ENCODE results near the gene POTEJ. TPM values are rescaled to one million over a fixed set of nuclear protein-coding genes. Genes with fewer than 3 reads are reported as not detected.
A peak's percentile ranks its signal among the peaks of the same experiment; 100 is the strongest.
"Not testable (repeated sequence)": the region's sequence is repeated elsewhere in the genome, so short reads cannot be mapped to it uniquely, and the experiment has no call there.

Gene POTEJ
- total RNA-seq, 2 donors from 2014 or later, result 0.17 TPM; not detected in 1

- H3K36me3 ChIP-seq; DNase-seq; H3K4me1 ChIP-seq; H3K4me3 ChIP-seq; H3K9ac ChIP-seq (ENCODE audit: low read depth in 2 of 2, low read length in 2 of 2); H3K9me3 ChIP-seq; H3K27me3 ChIP-seq; H3K27ac ChIP-seq; intact Hi-C loops (cut with DNase I): not testable (repeated sequence)
Measured at GRCh38 chr2:130628784-130629475, 17.7 kb downstream of the POTEJ start.

GRCh38 chr2:130638973-130639372 lies 27.7 kb downstream of the POTEJ start:
- H3K9me3 ChIP-seq; DNase-seq; H3K9ac ChIP-seq (ENCODE audit: low read depth in 2 of 2, low read length in 2 of 2); H3K27me3 ChIP-seq; intact Hi-C loops (cut with DNase I); H3K4me3 ChIP-seq; H3K36me3 ChIP-seq; H3K27ac ChIP-seq; H3K4me1 ChIP-seq: not testable (repeated sequence)

- H3K27ac ChIP-seq; H3K4me1 ChIP-seq; H3K9ac ChIP-seq (ENCODE audit: low read depth in 2 of 2, low read length in 2 of 2); H3K4me3 ChIP-seq; H3K9me3 ChIP-seq; H3K27me3 ChIP-seq; H3K36me3 ChIP-seq; DNase-seq; intact Hi-C loops (cut with DNase I): not testable (repeated sequence)
Measured at GRCh38 chr2:130641688-130642087, 30.4 kb downstream of the POTEJ start.

- H3K27me3 ChIP-seq; H3K27ac ChIP-seq; H3K4me3 ChIP-seq; H3K4me1 ChIP-seq; H3K36me3 ChIP-seq; H3K9ac ChIP-seq (ENCODE audit: low read depth in 2 of 2, low read length in 2 of 2); H3K9me3 ChIP-seq; intact Hi-C loops (cut with DNase I); DNase-seq: not testable (repeated sequence)
Measured at GRCh38 chr2:130649285-130649684, 38.0 kb downstream of the POTEJ start.

GRCh38 chr2:130664506-130664905 lies 53.3 kb downstream of the POTEJ start:
- DNase-seq; H3K36me3 ChIP-seq; H3K9ac ChIP-seq (ENCODE audit: low read depth in 2 of 2, low read length in 2 of 2); H3K4me3 ChIP-seq; H3K9me3 ChIP-seq; H3K27me3 ChIP-seq; H3K27ac ChIP-seq; intact Hi-C loops (cut with DNase I); H3K4me1 ChIP-seq: not testable (repeated sequence)

- DNase-seq, result not testable (repeated sequence)
Measured at GRCh38 chr2:130665596-130665995, 54.4 kb downstream of the POTEJ start.

GRCh38 chr2:130667516-130667915 lies 56.3 kb downstream of the POTEJ start:
- H3K27me3 ChIP-seq; DNase-seq; H3K4me1 ChIP-seq; H3K36me3 ChIP-seq; H3K27ac ChIP-seq; H3K9ac ChIP-seq (ENCODE audit: low read depth in 2 of 2, low read length in 2 of 2); H3K4me3 ChIP-seq; intact Hi-C loops (cut with DNase I); H3K9me3 ChIP-seq: not testable (repeated sequence)

More at GRCh38 chr2:130665596-130665995, 54.4 kb downstream of the POTEJ start:
- intact Hi-C loops (cut with DNase I); H3K9ac ChIP-seq (ENCODE audit: low read depth in 2 of 2, low read length in 2 of 2); H3K4me1 ChIP-seq; H3K9me3 ChIP-seq; H3K36me3 ChIP-seq; H3K4me3 ChIP-seq; H3K27me3 ChIP-seq; H3K27ac ChIP-seq: not testable (repeated sequence)

GRCh38 chr2:130670026-130670745 lies 58.9 kb downstream of the POTEJ start:
- H3K4me3 ChIP-seq; H3K27me3 ChIP-seq; H3K4me1 ChIP-seq; H3K36me3 ChIP-seq; DNase-seq; H3K9ac ChIP-seq (ENCODE audit: low read depth in 2 of 2, low read length in 2 of 2); intact Hi-C loops (cut with DNase I); H3K27ac ChIP-seq; H3K9me3 ChIP-seq: not testable (repeated sequence)

- H3K36me3 ChIP-seq; H3K9me3 ChIP-seq; intact Hi-C loops (cut with DNase I); DNase-seq; H3K27me3 ChIP-seq; H3K9ac ChIP-seq (ENCODE audit: low read depth in 2 of 2, low read length in 2 of 2); H3K27ac ChIP-seq; H3K4me1 ChIP-seq; H3K4me3 ChIP-seq: not testable (repeated sequence)
Measured at GRCh38 chr2:130692041-130692770, 81.0 kb downstream of the POTEJ start.

GRCh38 chr2:130693474-130693873 lies 82.2 kb downstream of the POTEJ start:
- H3K9ac ChIP-seq (ENCODE audit: low read depth in 2 of 2, low read length in 2 of 2); H3K9me3 ChIP-seq; intact Hi-C loops (cut with DNase I); H3K27me3 ChIP-seq; H3K4me3 ChIP-seq; H3K4me1 ChIP-seq; H3K36me3 ChIP-seq; H3K27ac ChIP-seq: not testable (repeated sequence)
- DNase-seq, result peak; percentile 71

- H3K27ac ChIP-seq; DNase-seq; H3K4me3 ChIP-seq; intact Hi-C loops (cut with DNase I); H3K9me3 ChIP-seq; H3K9ac ChIP-seq (ENCODE audit: low read depth in 2 of 2, low read length in 2 of 2); H3K4me1 ChIP-seq; H3K36me3 ChIP-seq; H3K27me3 ChIP-seq: not testable (repeated sequence)
Measured at GRCh38 chr2:130703250-130703649, 92.0 kb downstream of the POTEJ start.
